CD8-positive, alpha-beta memory T cell (primary cell): ENCODE data around the gene PDIA5. TPM values are rescaled to one million over a fixed set of nuclear protein-coding genes. Genes with fewer than 3 reads are reported as not detected.
A peak's percentile ranks its signal among the peaks of the same experiment; 100 is the strongest.

Experiments used
- CTCF ChIA-PET: fragments of 350-600 bp; sonication (Branson Sonifier 250); formaldehyde crosslinking; loops from one replicate; lab custom pipeline; 2021; ENCODE audit warnings: antibody characterized with exemption; lab: Charles Lee
- POLR2A ChIA-PET: fragments of 350-600 bp; sonication (Branson Sonifier 250); formaldehyde crosslinking; loops from one replicate; lab custom pipeline; 2021; ENCODE audit warnings: antibody characterized with exemption; lab: Charles Lee
- DNase-seq, 5 donors: peaks; one replicate each; pipeline versions ENCODE4 v3.0.0 to v3.0.0-alpha.2; 2020 to 2022; ENCODE audit warnings: mixed read lengths in 1 of 5
- H3K27ac ChIP-seq: one replicate; pipeline ENCODE4 v1.7.0; 2013; ENCODE audit warnings: low read depth, mild to moderate bottlenecking, low read length, moderate library complexity
- H3K27me3 ChIP-seq: 2 replicates; pipeline ENCODE4 v1.7.0; 2013; ENCODE audit warnings: low read length, mild to moderate bottlenecking; ENCODE audit not compliant: insufficient read depth, poor library complexity, severe bottlenecking
- H3K36me3 ChIP-seq: 2 replicates; pipeline ENCODE4 v1.7.0; 2013; ENCODE audit warnings: mild to moderate bottlenecking, low read length, moderate library complexity; ENCODE audit not compliant: insufficient read depth
- H3K4me1 ChIP-seq: 2 replicates; pipeline ENCODE4 v1.7.0; 2013; ENCODE audit warnings: mild to moderate bottlenecking, low read length, moderate library complexity; ENCODE audit not compliant: insufficient read depth
- H3K4me3 ChIP-seq: 2 replicates; pipeline ENCODE4 v1.7.0; 2013; ENCODE audit warnings: mild to moderate bottlenecking, low read length
- H3K9me3 ChIP-seq: 2 replicates; pipeline ENCODE4 v1.7.0; 2013; ENCODE audit warnings: mild to moderate bottlenecking, low read length
- H3K27ac Mint-ChIP-seq, 8 donors: one replicate each; pipeline ENCODE4 v1.8.0; 2020 to 2021; ENCODE audit warnings: mixed read lengths in 8 of 8, mild to moderate bottlenecking in 6 of 8, inconsistent platforms in 3 of 8, moderate library complexity in 3 of 8
- H3K27me3 Mint-ChIP-seq, 2 donors: one replicate each; pipeline ENCODE4 v1.8.0; 2020 to 2021; ENCODE audit warnings: mixed read lengths in 2 of 2, mild to moderate bottlenecking in 1 of 2, moderate library complexity in 1 of 2
- H3K36me3 Mint-ChIP-seq, 3 donors: one replicate each; pipeline ENCODE4 v1.8.0; 2020 to 2021; ENCODE audit warnings: mixed read lengths in 3 of 3, inconsistent platforms in 1 of 3, mild to moderate bottlenecking in 1 of 3
- H3K4me1 Mint-ChIP-seq, 3 donors: one replicate each; pipeline ENCODE4 v1.8.0; 2020 to 2021; ENCODE audit warnings: mixed read lengths in 3 of 3, inconsistent platforms in 1 of 3, mild to moderate bottlenecking in 1 of 3
- H3K4me3 Mint-ChIP-seq, 7 donors: one replicate each; pipeline ENCODE4 v1.8.0; 2020 to 2021; ENCODE audit warnings: mixed read lengths in 7 of 7, mild to moderate bottlenecking in 6 of 7, moderate library complexity in 4 of 7, inconsistent platforms in 2 of 7
- H3K9me3 Mint-ChIP-seq, 5 donors: one replicate each; pipeline ENCODE4 v1.8.0; 2020 to 2022; ENCODE audit warnings: mixed read lengths in 5 of 5, mild to moderate bottlenecking in 3 of 5, moderate library complexity in 2 of 5, inconsistent platforms in 1 of 5
- polyA plus RNA-seq: library from polyadenylated mRNA; unstranded; fragments of 300-500 nt; fragmentation: Illumina TruSeq; gene quantifications from one replicate; pipeline ENCODE4 v1.2.3, GENCODE V29; 2021
- total RNA-seq, 2 experiments: library from RNA; stranded (reverse); gene quantifications; one replicate each; pipeline ENCODE4 v1.2.3, GENCODE V29; 2021

PDIA5 gene
- total and polyA plus RNA-seq, 3 experiments from 2014 or later: 4.4 to 18.2 (median 12.7) TPM

- Histone ChIP-seq H3K27me3 (no peaks in the 10 kb centered on the region), H3K27ac (no peak overlapping the region), H3K4me1 (no peaks in the 10 kb centered on the region), H3K9me3 (no peaks in the 10 kb centered on the region), H3K4me3 (no peak overlapping the region), H3K36me3 (no peaks in the 10 kb centered on the region)
- Mint-ChIP-seq H3K36me3 (no peaks in the 10 kb centered on the region), H3K4me1 (no peaks in the 10 kb centered on the region), H3K27ac (no peak overlapping the region), H3K27me3 (peaks cover 4 to 5% of the 10 kb centered on the region in 2 donors), H3K9me3 (no peaks in the 10 kb centered on the region), H3K4me3 (no peak overlapping the region)
- POLR2A ChIA-PET: no interaction called here
- CTCF ChIA-PET: interaction anchor here (1.4 kb wide), 1 partner anchor 9 kb away, joined by 3 read pairs; no protein-coding TSS in a partner anchor
- DNase-seq: no peak
Measured at GRCh38 chr3:123058505-123058904, 8.3 kb upstream of the PDIA5 start.

GRCh38 chr3:123060054-123060453 is 6.8 kb upstream of the PDIA5 start:
- no peaks in the 10 kb centered on the region for H3K9me3 ChIP-seq
- no peaks in the 10 kb centered on the region for H3K4me1 ChIP-seq
- Mint-ChIP-seq H3K4me1 (peaks cover 0 to 9% (median 0%) of the 10 kb centered on the region in 3 donors), H3K27ac (no peak overlapping the region), H3K9me3 (no peaks in the 10 kb centered on the region), H3K27me3 (peaks cover 0 to 2% of the 10 kb centered on the region in 2 donors), H3K4me3 (no peak overlapping the region), H3K36me3 (no peaks in the 10 kb centered on the region)
- no peak for DNase-seq
- H3K27ac ChIP-seq: no peak overlapping the region
- CTCF ChIA-PET: interaction anchor here (1.4 kb wide), 1 partner anchor 10 kb away, joined by 3 read pairs; no protein-coding TSS in a partner anchor
- H3K4me3 ChIP-seq: no peak overlapping the region
- no peaks in the 10 kb centered on the region for H3K27me3 ChIP-seq
- POLR2A ChIA-PET: no interaction called here
- no peaks in the 10 kb centered on the region for H3K36me3 ChIP-seq

GRCh38 chr3:123061856-123062255 is 5.0 kb upstream of the PDIA5 start:
- H3K27ac Mint-ChIP-seq: no peak overlapping the region

GRCh38 chr3:123063034-123063433 is 3.8 kb upstream of the PDIA5 start:
- Histone ChIP-seq H3K27ac (no peak overlapping the region), H3K4me3 (no peak overlapping the region), H3K27me3 (no peaks in the 10 kb centered on the region), H3K4me1 (peaks cover 6% of the 10 kb centered on the region), H3K36me3 (no peaks in the 10 kb centered on the region), H3K9me3 (no peaks in the 10 kb centered on the region)
- ChIA-PET POLR2A (interaction anchor here (0.6 kb wide), 1 partner anchor 674 kb away, joined by 3 read pairs; no protein-coding TSS in a partner anchor), CTCF (no interaction called here)
- H3K27me3 Mint-ChIP-seq: peaks cover 0 to 4% of the 10 kb centered on the region in 2 donors
- no peak overlapping the region for H3K27ac Mint-ChIP-seq
- DNase-seq: no peak
- no peaks in the 10 kb centered on the region for H3K36me3 Mint-ChIP-seq
- no peaks in the 10 kb centered on the region for H3K9me3 Mint-ChIP-seq
- H3K4me3 Mint-ChIP-seq: no peak overlapping the region
- peaks cover 7 to 23% (median 9%) of the 10 kb centered on the region in 3 donors for H3K4me1 Mint-ChIP-seq

More at GRCh38 chr3:123061856-123062255, 5.0 kb upstream of the PDIA5 start:
- no peaks in the 10 kb centered on the region for H3K9me3 Mint-ChIP-seq
- H3K4me1 ChIP-seq: no peaks in the 10 kb centered on the region
- H3K9me3 ChIP-seq: no peaks in the 10 kb centered on the region
- no peaks in the 10 kb centered on the region for H3K36me3 ChIP-seq
- H3K4me3 ChIP-seq: no peak overlapping the region
- POLR2A ChIA-PET: no interaction called here
- no peaks in the 10 kb centered on the region for H3K27me3 ChIP-seq
- no peak overlapping the region for H3K4me3 Mint-ChIP-seq
- DNase-seq: no peak
- peaks cover 3 to 17% (median 3%) of the 10 kb centered on the region in 3 donors for H3K4me1 Mint-ChIP-seq
- CTCF ChIA-PET: no interaction called here
- H3K36me3 Mint-ChIP-seq: no peaks in the 10 kb centered on the region
- peaks cover 0 to 4% of the 10 kb centered on the region in 2 donors for H3K27me3 Mint-ChIP-seq
- no peak overlapping the region for H3K27ac ChIP-seq

GRCh38 chr3:123064506-123064905 is 2.3 kb upstream of the PDIA5 start:
- CTCF ChIA-PET: no interaction called here

GRCh38 chr3:123064914-123065313 is 1.9 kb upstream of the PDIA5 start:
- peak overlapping the region in 2 of 7 donors; percentile 9 to 17 for H3K4me3 Mint-ChIP-seq
- peaks cover 11 to 32% (median 21%) of the 10 kb centered on the region in 3 donors for H3K4me1 Mint-ChIP-seq
- H3K36me3 Mint-ChIP-seq: no peaks in the 10 kb centered on the region
- peak overlapping the region in 1 of 8 donors; percentile 97 for H3K27ac Mint-ChIP-seq
- peaks cover 8 to 10% of the 10 kb centered on the region in 2 donors for H3K27me3 Mint-ChIP-seq
- POLR2A ChIA-PET: interaction anchor here (0.5 kb wide), 1 partner anchor 341 kb away, joined by 3 read pairs; no protein-coding TSS in a partner anchor
- H3K27ac ChIP-seq: no peak overlapping the region
- no peak for DNase-seq
- no peaks in the 10 kb centered on the region for H3K36me3 ChIP-seq
- no peaks in the 10 kb centered on the region for H3K27me3 ChIP-seq
- no peaks in the 10 kb centered on the region for H3K9me3 ChIP-seq
- peaks cover 14% of the 10 kb centered on the region for H3K4me1 ChIP-seq
- no peaks in the 10 kb centered on the region for H3K9me3 Mint-ChIP-seq
- CTCF ChIA-PET: no interaction called here
- H3K4me3 ChIP-seq: no peak overlapping the region

More at GRCh38 chr3:123064506-123064905, 2.3 kb upstream of the PDIA5 start:
- no peak overlapping the region for H3K27ac ChIP-seq
- Mint-ChIP-seq H3K27ac (peak overlapping the region in 2 of 8 donors; percentile 7 to 97), H3K27me3 (peaks cover 8 to 9% of the 10 kb centered on the region in 2 donors), H3K4me1 (peaks cover 11 to 32% (median 21%) of the 10 kb centered on the region in 3 donors), H3K36me3 (no peaks in the 10 kb centered on the region), H3K4me3 (peak overlapping the region in 3 of 7 donors; percentile 9 to 72 (median 17)), H3K9me3 (no peaks in the 10 kb centered on the region)
- DNase-seq: no peak
- no peaks in the 10 kb centered on the region for H3K9me3 ChIP-seq
- H3K4me3 ChIP-seq: no peak overlapping the region
- peaks cover 14% of the 10 kb centered on the region for H3K4me1 ChIP-seq
- POLR2A ChIA-PET: interaction anchor here (0.5 kb wide), 1 partner anchor 341 kb away, joined by 3 read pairs; no protein-coding TSS in a partner anchor
- H3K27me3 ChIP-seq: no peaks in the 10 kb centered on the region
- H3K36me3 ChIP-seq: no peaks in the 10 kb centered on the region

GRCh38 chr3:123066599-123066895 is 278 bp upstream of the PDIA5 start:
- no peak overlapping the region for H3K27ac ChIP-seq
- Mint-ChIP-seq H3K27me3 (peaks cover 10% of the 10 kb centered on the region in 2 donors), H3K4me3 (peak overlapping the region; percentile 72 to 88 (median 82)), H3K36me3 (no peaks in the 10 kb centered on the region), H3K9me3 (no peaks in the 10 kb centered on the region), H3K27ac (peak overlapping the region in 2 of 8 donors; percentile 47 to 74), H3K4me1 (peaks cover 11 to 32% (median 21%) of the 10 kb centered on the region in 3 donors)
- ChIA-PET CTCF (no interaction called here), POLR2A (no interaction called here)
- no peaks in the 10 kb centered on the region for H3K9me3 ChIP-seq
- no peaks in the 10 kb centered on the region for H3K36me3 ChIP-seq
- H3K4me3 ChIP-seq: peak overlapping the region; percentile 38
- DNase-seq: no peak
- H3K4me1 ChIP-seq: peaks cover 14% of the 10 kb centered on the region
- H3K27me3 ChIP-seq: no peaks in the 10 kb centered on the region

GRCh38 chr3:123067689-123068600 is 1.1 kb downstream of the PDIA5 start:
- Mint-ChIP-seq H3K4me3 (peak overlapping the region; percentile 72 to 88 (median 82)), H3K27me3 (peaks cover 8 to 10% of the 10 kb centered on the region in 2 donors), H3K9me3 (no peaks in the 10 kb centered on the region), H3K36me3 (no peaks in the 10 kb centered on the region), H3K4me1 (peaks cover 11 to 32% (median 21%) of the 10 kb centered on the region in 3 donors), H3K27ac (peak overlapping the region in 5 of 8 donors; percentile 19 to 77 (median 47))
- H3K4me3 ChIP-seq: peak overlapping the region; percentile 38
- no peaks in the 10 kb centered on the region for H3K36me3 ChIP-seq
- H3K9me3 ChIP-seq: no peaks in the 10 kb centered on the region
- POLR2A ChIA-PET: interaction anchor here (1.0 kb wide), 1 partner anchor 134 kb away, joined by 3 read pairs; the partner anchor contains the start of gene SEC22A
- peaks cover 14% of the 10 kb centered on the region for H3K4me1 ChIP-seq
- no peaks in the 10 kb centered on the region for H3K27me3 ChIP-seq
- CTCF ChIA-PET: interaction anchor here (1.3 kb wide), 1 partner anchor 12 kb away, joined by 4 read pairs; no protein-coding TSS in a partner anchor
- no peak for DNase-seq
- peak overlapping the region; percentile 25 for H3K27ac ChIP-seq
